SIG-M5 treated with dmso at 0.1 percent for 504 hours (cell line): ENCODE measurements around the gene CHIC1.
"Not testable (repeated sequence)": the region's sequence is repeated elsewhere in the genome, so short reads cannot be mapped to it uniquely, and the experiment has no call there.

Source experiments
- DNase-seq: peaks from one replicate; lab custom pipeline; 2025; ENCODE audit not compliant: unreplicated experiment; lab: John Stamatoyannopoulos, UW

CHIC1 gene

GRCh38 chrX:73562984-73563737, at the start of gene CHIC1:
Gene CHIC1, plus strand, starts transcription at chrX:73563197. Its CDS starts 88 bp downstream, at chrX:73563285.
- DNase-seq = no peak

GRCh38 chrX:73522823-73523222, 40.2 kb upstream of the CHIC1 start:
- DNase-seq = not testable (repeated sequence)

DNA sequence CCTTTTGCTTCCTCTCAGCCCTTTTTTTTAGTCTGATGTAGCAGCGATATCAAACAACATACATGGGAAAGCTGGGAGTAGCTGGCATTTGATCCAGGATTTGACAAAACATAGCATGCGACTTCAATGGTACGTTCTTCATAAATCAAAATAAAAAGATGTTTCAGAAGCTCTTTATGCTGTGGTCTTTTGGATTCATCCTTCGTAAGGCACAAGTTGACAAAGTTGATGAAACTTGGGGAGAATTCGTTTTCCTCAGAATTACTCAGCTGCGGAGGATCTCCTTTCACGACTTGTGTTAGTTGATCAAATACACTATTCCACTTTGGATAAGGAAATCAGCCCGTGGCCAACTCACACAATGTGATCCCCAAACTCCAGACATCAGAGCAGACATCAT, 38.1 kb upstream of the CHIC1 start:
- no peak for DNase-seq

DNA sequence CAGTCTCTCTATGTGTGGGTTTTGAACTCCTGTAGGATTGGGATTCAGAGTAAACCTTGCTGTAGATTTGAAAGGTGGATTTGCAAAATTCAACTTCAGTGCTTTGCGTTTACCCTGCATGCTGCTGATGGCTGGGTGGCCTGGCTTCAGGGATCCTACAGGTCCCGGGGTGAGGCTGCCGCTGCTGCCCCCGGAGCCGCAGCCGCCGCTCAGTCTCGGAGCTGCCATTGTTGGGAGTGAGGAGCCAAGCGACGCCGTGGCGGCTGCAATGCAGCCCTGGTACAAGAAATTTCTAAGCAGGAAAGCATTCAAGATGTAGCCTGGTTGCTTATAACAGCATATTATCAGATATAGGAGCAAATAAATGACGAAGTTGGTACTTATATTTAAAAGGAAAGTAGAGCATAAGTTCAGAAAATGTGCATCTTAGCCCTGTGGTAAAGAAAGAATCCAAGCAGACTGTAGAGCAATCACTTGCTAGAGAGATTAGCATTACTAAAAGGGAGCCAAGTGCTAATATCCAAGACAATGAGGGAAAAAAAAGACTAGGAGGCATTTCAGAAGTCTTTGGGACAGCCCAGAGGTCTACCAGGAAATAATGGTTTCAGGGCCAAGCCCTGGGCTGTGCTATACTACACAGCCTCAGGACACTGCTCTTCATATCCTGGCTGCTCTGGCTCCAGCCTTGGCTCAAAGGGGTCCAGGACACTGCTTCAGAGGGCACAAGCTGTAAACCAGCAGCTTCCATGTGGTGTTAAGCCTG, 36.9 kb upstream of the CHIC1 start:
- DNase-seq = no peak

GRCh38 chrX:73531655-73532054, 31.3 kb upstream of the CHIC1 start:
- not testable (repeated sequence) for DNase-seq

DNA sequence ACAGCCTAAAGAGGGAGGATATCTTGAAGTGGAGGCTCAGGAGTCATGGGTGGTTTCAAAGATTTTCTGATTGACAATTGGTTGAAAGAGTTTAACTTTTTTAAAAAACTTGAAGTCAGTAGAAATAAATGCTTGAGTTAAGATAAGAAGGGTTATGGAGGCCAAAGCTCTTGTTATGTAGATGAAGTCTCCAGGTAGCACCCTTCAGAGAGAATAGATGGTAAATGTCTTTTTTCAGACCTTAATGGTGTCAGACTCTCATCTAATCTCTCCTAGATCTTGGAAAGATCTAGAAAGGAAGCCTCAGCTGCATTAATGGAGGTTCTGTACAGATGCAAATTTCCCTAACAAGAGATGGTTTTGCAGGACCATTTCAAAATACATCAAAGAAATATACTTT, 6.8 kb upstream of the CHIC1 start:
- no peak for DNase-seq

GRCh38 chrX:73561801-73562200, 1.2 kb upstream of the CHIC1 start:
- DNase-seq = no peak

- no peak for DNase-seq
Observed at GRCh38 chrX:73562458-73562857, 539 bp upstream of the CHIC1 start.

DNA sequence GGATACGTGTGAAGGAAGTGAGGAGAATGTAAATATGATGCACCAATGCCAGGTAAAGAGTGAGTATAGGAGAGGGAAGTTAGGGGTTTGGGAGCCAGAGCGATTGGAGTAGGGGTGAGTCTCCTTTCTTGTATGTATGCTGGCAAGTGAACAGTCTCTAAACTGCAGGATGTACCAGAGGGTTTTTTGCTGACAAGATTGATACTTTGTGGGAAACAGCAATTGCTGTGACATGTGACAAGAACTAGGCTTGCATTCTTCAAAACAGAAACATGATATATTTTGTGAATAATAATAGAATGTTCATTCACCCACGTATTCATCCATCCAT, 706 bp downstream of the CHIC1 start:
- DNase-seq = no peak

- no peak for DNase-seq
Observed at GRCh38 chrX:73577361-73577760, 14.4 kb downstream of the CHIC1 start.

GRCh38 chrX:73581002-73581628, 18.1 kb downstream of the CHIC1 start:
- no peak for DNase-seq

DNA sequence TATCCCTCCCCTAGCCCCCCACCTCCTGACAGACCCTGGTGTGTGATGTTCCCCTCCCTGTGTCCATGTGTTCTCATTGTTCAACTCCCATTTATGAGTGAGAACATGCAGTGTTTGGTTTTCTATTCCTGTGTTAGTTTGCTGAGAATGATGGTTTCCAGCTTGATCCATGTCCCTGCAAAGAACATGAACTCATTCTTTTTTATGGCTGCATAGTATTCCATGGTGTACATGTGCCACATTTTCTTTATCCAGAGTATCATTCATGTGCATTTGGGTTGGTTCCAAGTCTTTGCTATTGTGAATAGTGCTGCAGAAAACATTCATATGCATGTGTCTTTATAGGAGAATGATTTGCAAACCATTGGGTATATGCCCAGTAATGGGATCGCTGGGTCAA, 34.8 kb downstream of the CHIC1 start:
- not testable (repeated sequence) for DNase-seq

GRCh38 chrX:73615022-73615421, 52.0 kb downstream of the CHIC1 start:
- DNase-seq = no peak

- DNase-seq = not testable (repeated sequence)
Observed at GRCh38 chrX:73641669-73642068, 78.7 kb downstream of the CHIC1 start.

DNA sequence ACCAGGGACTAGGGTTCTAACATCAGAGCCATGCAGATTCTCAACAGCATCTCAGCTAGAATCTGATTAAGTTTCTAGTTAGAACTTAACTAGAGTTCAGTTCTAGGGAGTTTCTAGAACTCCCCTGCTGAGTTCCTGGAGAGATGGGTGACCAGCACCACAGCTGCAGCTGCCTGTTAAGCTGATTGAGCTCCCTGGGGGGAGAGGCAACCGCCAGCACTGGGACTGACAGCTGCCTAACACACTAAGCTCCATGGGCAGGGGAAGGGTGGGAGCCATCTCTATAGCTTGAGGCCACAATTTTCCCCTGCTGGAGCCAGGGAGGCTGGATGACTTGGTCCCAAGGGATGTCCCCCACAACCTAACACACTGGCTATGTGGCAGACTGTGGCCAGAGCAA, 84.2 kb downstream of the CHIC1 start:
- DNase-seq = no peak

GRCh38 chrX:73647632-73648322, 84.8 kb downstream of the CHIC1 start:
- DNase-seq = no peak

- not testable (repeated sequence) for DNase-seq
Observed at GRCh38 chrX:73661322-73661721, 98.3 kb downstream of the CHIC1 start.

GRCh38 chrX:73668779-73669178, 105.8 kb downstream of the CHIC1 start:
- no peak for DNase-seq

- DNase-seq = no peak
Observed at GRCh38 chrX:73681408-73681807, 118.4 kb downstream of the CHIC1 start.

- DNase-seq = no peak
Observed at GRCh38 chrX:73683236-73683859, 120.4 kb downstream of the CHIC1 start.

DNA sequence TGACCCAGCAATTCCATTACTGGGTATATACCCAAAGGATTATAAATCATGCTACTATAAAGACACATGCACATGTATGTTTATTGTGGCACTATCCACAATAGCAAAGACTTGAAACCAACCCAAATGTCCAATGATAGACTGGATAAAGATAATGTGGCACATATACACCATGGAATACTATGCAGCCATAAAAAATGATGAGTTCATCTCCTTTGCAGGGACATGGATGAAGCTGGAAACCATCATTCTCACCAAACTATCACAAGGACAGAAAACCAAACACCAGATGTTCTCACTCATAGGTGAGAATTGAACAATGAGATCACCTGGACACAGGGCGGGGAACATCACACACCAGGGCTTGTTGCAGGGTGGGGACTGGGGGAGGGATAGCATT, 144.0 kb downstream of the CHIC1 start:
- DNase-seq = not testable (repeated sequence)
